ENCODE measurements around the gene ITPR1. TPM values are rescaled to one million over a fixed set of nuclear protein-coding genes. Genes with fewer than 3 reads are reported as not detected.

Gene ITPR1
- total RNA-seq, 4 donors from 2014 or later = 56.1 to 71.2 (median 61.9) TPM

DNA sequence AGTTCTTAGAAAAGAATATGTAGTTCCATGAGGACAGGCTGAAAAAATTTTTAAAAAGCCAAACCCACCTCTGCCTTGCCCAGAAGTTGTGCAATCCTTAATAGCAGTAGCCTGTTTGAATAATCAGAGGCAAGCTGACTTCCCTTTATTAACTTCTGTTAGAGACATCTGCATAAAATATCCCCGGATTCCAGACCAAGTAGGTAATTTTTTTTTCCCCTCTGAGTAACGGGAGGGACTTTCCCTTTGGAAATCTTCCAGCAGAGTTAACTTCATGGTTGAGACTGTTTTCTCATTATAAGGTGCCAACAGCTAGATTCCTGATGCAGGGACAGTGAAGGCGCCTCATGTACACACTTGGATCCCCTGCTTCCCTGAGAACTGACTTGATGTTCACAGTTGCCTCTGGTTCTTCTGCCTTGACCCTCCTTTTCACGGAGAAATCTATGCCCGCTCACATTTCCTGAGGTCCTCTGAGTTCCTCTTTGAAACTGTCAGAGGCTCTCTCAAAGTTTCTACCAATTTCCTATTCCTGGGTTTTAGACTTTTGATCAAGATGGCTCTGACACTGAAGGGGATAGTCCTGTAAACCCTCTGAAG lies 258.5 kb downstream of the ITPR1 start:
- TF ChIP-seq, protein P1, sequence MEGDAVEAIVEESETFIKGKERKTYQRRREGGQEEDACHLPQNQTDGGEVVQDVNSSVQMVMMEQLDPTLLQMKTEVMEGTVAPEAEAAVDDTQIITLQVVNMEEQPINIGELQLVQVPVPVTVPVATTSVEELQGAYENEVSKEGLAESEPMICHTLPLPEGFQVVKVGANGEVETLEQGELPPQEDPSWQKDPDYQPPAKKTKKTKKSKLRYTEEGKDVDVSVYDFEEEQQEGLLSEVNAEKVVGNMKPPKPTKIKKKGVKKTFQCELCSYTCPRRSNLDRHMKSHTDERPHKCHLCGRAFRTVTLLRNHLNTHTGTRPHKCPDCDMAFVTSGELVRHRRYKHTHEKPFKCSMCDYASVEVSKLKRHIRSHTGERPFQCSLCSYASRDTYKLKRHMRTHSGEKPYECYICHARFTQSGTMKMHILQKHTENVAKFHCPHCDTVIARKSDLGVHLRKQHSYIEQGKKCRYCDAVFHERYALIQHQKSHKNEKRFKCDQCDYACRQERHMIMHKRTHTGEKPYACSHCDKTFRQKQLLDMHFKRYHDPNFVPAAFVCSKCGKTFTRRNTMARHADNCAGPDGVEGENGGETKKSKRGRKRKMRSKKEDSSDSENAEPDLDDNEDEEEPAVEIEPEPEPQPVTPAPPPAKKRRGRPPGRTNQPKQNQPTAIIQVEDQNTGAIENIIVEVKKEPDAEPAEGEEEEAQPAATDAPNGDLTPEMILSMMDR (IDR thresholded peaks at IDR 0.05) = no peak
- TF ChIP-seq EP300 (IDR thresholded peaks at IDR 0.05) (peak in 1 of 2 donors; percentile 61), POLR2A (IDR thresholded peaks at IDR 0.05) (no peak)
- Histone ChIP-seq H3K4me1 (peaks cover 0 to 28% (median 20%) of the 10 kb centered on the region in 4 donors), H3K9me3 (no peaks in the 10 kb centered on the region), H3K4me3 (no peak overlapping the region), H3K27me3 (no peaks in the 10 kb centered on the region), H3K27ac (peak overlapping the region in 3 of 4 donors; percentile 54 to 76 (median 55)), H3K36me3 (no peaks in the 10 kb centered on the region)
- 25 to 40% methylated on average over 5 of the region's 5 CpGs for WGBS, 2 donors
- DNase-seq (ENCODE audit: low spot score in 2 of 2) = no peak

DNA sequence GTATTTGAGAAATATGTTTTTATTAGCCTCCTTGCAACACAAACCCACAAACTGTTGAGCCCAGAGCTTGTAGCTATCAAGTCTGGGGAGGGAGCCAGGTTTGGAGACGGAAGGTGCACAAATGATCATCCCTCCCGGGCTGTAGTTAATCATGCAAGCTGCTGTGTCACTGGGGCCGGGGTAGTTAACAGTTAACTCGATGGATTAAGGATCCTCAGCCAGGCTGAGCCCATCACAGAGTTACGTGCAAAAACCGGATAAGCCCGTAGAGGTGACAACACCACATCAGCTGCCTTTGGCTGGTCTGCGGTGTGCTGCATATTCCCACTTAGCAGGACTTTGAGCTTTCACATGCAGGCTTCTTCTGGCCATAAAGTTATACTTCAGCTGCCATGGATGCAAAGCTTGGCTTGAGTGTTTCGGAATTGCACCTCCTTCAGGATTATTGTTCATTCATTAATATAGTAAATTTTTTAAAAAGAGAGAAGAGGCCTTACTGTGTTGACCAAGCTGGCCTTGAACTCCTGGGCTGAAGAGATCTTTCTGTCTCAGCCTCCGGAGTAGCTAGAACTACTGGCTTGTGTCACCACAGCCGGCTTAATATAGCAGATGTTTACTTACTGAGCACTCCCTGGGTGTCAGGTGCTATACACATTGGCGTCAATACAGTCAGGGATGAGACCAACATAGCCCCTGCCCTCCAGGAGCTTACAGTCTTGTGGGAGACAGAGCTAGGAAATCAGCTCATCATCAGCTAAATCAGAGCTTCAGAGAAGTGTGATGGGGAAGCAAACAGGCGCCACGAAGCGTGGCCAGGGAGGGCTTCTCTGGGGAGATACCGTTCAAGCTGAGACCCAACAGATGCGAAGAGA lies 259.3 kb downstream of the ITPR1 start:
- Histone ChIP-seq H3K27ac (peak overlapping the region in 3 of 4 donors; percentile 54 to 76 (median 55)), H3K36me3 (no peaks in the 10 kb centered on the region), H3K9me3 (no peaks in the 10 kb centered on the region), H3K4me3 (no peak overlapping the region), H3K27me3 (no peaks in the 10 kb centered on the region), H3K4me1 (peaks cover 0 to 28% (median 20%) of the 10 kb centered on the region in 4 donors)
- TF ChIP-seq POLR2A (IDR thresholded peaks at IDR 0.05) = no peak
- TF ChIP-seq, protein P1 (IDR thresholded peaks at IDR 0.05) = no peak
- TF ChIP-seq EP300 (IDR thresholded peaks at IDR 0.05) = no peak
- DNase-seq (ENCODE audit: low spot score in 2 of 2) = no peak
- WGBS, 2 donors = 80% methylated on average over 17 of the region's 17 CpGs

DNA sequence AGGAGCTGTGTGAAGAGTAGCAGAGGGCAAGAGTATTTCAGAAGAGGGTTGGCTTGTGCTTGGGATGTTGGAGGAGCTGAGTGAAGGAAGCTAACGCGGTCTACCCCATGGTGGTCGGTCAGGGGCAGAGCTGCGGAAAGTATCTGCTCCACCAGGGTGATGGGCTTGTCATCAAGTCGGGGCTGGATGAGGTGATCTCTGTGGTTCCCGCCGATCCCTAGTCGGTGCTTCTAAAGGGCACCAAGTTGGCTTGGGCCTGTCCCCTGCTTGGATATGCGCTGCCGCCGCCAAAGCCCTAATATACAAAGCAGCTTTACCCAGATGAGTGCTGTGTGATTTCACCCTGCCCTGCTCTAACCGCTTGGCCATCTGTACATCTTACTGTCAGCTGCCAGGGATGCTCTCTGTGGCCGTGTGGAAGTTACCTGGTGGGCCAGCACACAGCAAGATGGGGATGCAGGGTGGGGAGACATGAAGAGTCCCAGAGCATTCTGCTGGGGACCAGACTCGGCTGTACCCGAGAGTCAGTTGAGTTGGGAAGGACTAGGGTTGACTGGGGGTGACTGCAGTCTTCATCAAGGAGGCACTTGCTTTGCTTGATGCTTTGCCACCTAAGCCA lies 260.0 kb downstream of the ITPR1 start:
- H3K4me1 ChIP-seq = peaks cover 0 to 28% (median 20%) of the 10 kb centered on the region in 4 donors
- no peaks in the 10 kb centered on the region for H3K9me3 ChIP-seq
- 97 to 98% methylated on average over 15 of the region's 15 CpGs for WGBS, 2 donors
- no peak for DNase-seq (ENCODE audit: low spot score in 2 of 2)
- no peak overlapping the region for H3K27ac ChIP-seq
- TF ChIP-seq, protein P1 (IDR thresholded peaks at IDR 0.05) = no peak
- TF ChIP-seq POLR2A (IDR thresholded peaks at IDR 0.05) = no peak
- H3K27me3 ChIP-seq = no peaks in the 10 kb centered on the region
- no peak overlapping the region for H3K4me3 ChIP-seq
- no peaks in the 10 kb centered on the region for H3K36me3 ChIP-seq

DNA sequence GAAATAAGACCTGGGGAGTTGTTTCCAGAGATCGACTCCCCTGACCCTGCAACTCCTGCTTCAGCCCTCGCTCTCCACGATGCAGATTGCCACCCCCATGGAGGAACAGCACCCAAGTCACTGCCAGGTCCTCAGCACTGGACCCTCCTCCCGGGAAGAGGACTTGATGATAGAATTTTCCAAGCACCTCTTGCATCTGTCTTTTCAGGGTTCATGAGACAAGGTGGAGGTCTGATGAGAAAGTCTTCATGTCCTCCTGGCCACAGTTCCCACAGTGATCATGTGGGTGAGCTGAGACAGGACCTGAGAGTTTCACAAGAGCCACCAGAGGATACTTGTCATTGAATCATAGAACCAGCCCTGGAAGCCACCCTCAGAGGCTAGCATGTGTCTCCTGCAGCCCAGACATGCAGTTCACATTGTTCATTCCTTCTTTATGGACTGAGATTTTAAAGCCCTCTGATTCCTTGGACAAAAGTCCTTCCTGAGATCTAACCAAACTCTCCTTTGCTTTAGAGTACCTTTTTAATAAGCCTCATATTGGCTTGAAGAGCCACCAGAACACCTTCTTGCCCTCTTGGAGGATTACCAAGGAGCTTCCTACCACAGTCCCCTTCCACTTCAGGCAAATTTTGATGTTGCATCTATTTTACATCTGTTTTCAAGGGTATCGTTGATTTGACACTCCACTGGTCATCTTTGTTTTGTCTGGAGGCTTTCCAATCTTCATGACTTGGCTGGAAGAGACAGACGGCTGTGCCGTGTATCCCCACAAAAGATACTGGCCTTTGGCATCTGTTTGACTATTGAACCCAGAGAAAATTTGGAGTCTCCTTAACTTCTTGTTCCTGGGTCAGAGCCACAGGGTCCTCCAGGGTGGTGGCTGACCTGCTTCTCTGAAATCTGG lies 261.3 kb downstream of the ITPR1 start:
- WGBS, 2 donors = 58 to 70% methylated on average over 7 of the region's 7 CpGs
- H3K27me3 ChIP-seq = no peaks in the 10 kb centered on the region
- H3K36me3 ChIP-seq = no peaks in the 10 kb centered on the region
- TF ChIP-seq EP300 (IDR thresholded peaks at IDR 0.05) (no peak), POLR2A (IDR thresholded peaks at IDR 0.05) (no peak)
- TF ChIP-seq, protein P1 (IDR thresholded peaks at IDR 0.05) = no peak
- no peak overlapping the region for H3K4me3 ChIP-seq
- no peak for DNase-seq (ENCODE audit: low spot score in 2 of 2)
- peaks cover 0 to 28% (median 20%) of the 10 kb centered on the region in 4 donors for H3K4me1 ChIP-seq
- H3K27ac ChIP-seq = no peak overlapping the region
- H3K9me3 ChIP-seq = no peaks in the 10 kb centered on the region
